Omental fat pad (tissue), 4 donors: Measurements from ENCODE around the gene TCF3. TPM values are rescaled to one million over a fixed set of nuclear protein-coding genes. Genes with fewer than 3 reads are reported as not detected.

Experiments
- ATAC-seq: fragments of 150-250 bp; one replicate; pipeline ENCODE4 v1.9.1; 2016; ENCODE audit warnings: mild to moderate bottlenecking, moderate library complexity; ENCODE audit not compliant: low FRiP score
- DNase-seq: peaks from one replicate; pipeline ENCODE4 v3.0.0-alpha.2; 2019; ENCODE audit warnings: low spot score
- total RNA-seq, 4 donors: library from RNA; depleted of rRNA; stranded (reverse); fragments of >200 nt; gene quantifications; one replicate each; pipeline ENCODE4 v1.1.0, GENCODE V29; 2016
- TF ChIP-seq, protein P1 (sequence below), 3 donors: fragments of 450-650 bp; IDR thresholded peaks; one replicate each; pipeline ENCODE4 v1.5.1; 2016 to 2017; ENCODE audit warnings: antibody characterized with exemption in 3 of 3, mild to moderate bottlenecking in 3 of 3, moderate library complexity in 2 of 3

Gene TCF3
- total RNA-seq, 4 donors from 2014 or later: 24.2 to 46.6 (median 40.4) TPM

DNA sequence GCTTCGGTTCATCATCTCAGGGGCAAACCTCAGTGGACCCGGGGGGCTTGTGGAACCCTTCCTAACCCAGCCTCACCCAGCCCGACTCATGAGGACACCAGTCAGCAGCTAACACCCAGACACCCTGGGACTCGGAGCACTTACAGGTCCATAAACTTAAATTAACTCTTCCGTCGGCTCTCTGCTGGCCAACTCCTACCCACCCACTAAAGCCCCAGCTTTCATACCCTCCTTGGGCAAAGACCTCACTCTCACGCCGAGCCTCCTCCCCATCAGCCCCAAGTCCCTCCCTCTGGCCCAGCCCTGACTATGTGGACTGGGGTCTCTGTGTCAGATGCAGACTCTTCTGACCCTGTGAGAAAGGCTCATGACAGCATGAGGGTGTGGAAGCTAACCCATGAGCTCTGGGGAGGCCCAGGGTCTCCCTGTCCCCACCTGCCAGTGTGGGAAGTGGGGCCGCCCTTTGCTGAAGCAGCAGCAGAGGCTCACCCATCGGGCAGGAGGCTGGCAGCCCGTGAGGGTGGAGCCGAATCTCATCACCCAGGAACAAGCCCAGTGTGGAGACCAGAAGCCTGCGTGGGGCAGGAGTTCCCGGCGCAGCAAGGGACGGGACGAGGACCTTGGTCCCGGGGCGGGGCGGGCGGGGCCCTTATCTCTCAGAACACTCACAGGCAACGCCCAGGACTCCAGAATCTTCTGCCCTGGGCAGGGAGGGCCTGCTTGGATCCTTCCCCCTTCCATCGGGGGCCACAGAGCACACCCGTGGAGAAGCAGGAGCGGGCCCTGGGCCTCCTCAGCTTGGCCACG is 19.8 kb downstream of the TCF3 start:
- ATAC-seq (no peak), DNase-seq (no peak)
- TF ChIP-seq, protein P1, sequence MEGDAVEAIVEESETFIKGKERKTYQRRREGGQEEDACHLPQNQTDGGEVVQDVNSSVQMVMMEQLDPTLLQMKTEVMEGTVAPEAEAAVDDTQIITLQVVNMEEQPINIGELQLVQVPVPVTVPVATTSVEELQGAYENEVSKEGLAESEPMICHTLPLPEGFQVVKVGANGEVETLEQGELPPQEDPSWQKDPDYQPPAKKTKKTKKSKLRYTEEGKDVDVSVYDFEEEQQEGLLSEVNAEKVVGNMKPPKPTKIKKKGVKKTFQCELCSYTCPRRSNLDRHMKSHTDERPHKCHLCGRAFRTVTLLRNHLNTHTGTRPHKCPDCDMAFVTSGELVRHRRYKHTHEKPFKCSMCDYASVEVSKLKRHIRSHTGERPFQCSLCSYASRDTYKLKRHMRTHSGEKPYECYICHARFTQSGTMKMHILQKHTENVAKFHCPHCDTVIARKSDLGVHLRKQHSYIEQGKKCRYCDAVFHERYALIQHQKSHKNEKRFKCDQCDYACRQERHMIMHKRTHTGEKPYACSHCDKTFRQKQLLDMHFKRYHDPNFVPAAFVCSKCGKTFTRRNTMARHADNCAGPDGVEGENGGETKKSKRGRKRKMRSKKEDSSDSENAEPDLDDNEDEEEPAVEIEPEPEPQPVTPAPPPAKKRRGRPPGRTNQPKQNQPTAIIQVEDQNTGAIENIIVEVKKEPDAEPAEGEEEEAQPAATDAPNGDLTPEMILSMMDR (IDR thresholded peaks at IDR 0.05): no peak

DNA sequence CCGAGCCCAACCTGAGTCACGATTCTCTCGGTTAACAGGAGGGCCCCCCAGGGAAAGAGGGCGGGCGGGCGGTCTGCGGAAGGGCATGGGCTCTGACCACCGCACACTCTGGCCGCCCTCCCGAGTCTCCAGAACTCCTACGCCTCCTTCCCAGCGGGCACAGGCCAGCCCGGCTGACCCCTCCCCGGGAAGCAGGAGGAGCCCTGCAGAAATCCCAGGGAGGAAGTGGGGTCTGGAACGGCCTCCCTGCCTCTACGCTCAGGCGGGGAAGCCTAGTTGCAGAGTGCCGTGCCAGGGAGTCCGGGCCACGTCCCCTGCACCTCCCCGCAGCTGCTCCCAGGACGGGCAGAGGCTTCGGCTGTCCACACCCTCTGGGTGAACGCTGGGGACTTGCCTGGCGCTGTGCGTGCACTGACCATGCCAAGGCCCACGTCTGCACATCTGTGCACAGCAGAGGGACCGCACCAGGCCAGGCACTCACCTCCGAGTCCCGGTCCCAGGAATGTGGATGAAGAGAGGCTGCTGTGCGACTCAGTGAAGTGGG is 20.8 kb downstream of the TCF3 start:
- DNase-seq: no peak
- ATAC-seq: no peak
- TF ChIP-seq, protein P1 (IDR thresholded peaks at IDR 0.05): no peak

DNA sequence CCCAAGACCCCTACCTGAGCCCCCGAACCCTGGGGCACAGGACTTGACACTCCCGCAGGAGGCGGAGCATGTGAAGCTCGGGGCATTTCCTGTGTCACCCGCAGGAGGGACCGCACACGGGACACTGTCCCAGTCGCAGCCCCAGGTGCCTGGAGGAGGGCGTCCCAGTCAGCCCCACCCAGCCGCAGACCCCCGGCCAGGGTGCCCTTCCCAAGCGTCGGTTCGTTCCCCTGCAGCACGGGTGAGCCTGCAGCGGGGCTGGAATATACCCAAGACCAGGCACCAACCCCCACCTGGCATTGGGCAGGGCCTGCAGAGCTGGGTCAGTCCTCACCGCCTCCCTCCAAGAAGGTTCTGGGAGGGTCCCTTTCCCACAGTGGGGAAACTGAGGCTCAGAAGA is 21.6 kb downstream of the TCF3 start:
- TF ChIP-seq, protein P1 (IDR thresholded peaks at IDR 0.05): no peak
- ATAC-seq (no peak), DNase-seq (no peak)

DNA sequence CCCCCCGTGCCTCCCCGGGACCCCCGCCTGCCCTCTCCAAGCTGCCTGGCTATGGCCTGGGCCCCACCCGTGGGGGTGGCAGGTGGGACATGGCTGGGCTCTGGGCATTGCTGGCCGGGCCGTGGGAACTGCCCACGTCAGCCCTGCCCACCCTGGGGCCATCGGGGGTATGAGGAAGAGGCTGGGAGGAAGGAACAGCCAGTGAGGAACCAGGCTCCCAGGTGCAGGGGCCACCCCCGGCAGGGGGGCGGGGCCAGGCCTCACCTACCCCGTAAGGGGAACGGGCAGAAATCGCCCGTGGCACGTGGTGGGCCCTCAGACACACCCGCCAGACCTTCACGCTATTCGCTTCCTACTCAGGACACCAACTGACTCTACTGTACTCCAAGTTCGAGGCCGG is 22.4 kb downstream of the TCF3 start:
- ATAC-seq (no peak), DNase-seq (no peak)
- TF ChIP-seq, protein P1 (IDR thresholded peaks at IDR 0.05): no peak

DNA sequence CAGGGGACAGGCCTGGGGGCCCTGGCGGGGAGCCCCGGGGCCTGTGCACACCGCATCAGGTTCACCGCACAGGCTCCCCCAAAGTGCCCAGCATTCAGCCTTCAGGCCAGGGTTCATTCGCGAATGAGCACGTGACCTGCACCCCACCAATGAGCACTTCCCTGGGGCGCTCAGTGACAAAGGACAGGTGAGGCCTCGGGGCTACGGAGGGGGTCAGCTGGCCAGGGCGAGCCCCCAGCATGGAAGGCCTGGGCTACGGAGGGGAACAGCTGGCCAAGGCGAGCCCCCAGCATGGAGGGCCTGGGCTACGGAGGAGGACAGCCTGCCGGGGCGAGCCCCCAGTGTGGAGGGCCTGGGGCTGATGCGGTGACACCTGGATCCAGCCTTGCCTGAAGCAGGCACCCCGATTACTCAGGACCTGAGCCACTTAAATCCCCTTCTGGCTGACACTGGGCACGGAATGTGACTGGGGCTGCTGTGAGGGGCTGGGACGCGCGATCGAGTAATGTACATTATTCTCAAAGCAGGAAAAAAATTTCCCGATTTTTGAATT is 23.1 kb downstream of the TCF3 start:
- TF ChIP-seq, protein P1 (IDR thresholded peaks at IDR 0.05): no peak
- DNase-seq: no peak
- ATAC-seq: no peak

DNA sequence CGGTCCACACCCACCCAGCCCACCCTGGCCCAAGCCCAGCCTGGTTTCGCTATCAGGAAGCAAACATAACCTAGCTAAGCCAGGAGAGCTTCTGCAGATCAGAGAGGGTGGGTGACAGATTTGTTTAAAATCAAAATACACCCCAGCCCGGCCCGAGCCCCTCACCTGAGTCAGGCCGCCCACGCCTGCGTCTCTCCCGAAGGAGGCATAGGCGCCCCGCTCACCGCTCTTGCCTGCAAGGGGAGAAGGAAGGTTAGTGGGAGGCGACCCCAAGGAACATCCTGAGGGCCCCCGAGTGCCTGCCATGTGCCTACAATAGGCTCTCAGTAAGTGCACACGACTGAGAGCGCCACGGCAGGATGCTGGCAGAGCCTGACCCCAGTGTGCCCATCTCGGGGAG is 25.2 kb downstream of the TCF3 start:
- ATAC-seq (no peak), DNase-seq (no peak)
- TF ChIP-seq, protein P1 (IDR thresholded peaks at IDR 0.05): no peak
